GM18508 (cell line): ENCODE results near the gene CALML3.

ENCODE experiments used
- ATAC-seq: cut with Tn5 transposase; IDR thresholded peaks from one replicate; pipeline ENCODE4 v1.9.1; 2021; ENCODE audit warnings: moderate number of reproducible peaks; ENCODE audit not compliant: insufficient read depth, unreplicated experiment

Gene CALML3

DNA sequence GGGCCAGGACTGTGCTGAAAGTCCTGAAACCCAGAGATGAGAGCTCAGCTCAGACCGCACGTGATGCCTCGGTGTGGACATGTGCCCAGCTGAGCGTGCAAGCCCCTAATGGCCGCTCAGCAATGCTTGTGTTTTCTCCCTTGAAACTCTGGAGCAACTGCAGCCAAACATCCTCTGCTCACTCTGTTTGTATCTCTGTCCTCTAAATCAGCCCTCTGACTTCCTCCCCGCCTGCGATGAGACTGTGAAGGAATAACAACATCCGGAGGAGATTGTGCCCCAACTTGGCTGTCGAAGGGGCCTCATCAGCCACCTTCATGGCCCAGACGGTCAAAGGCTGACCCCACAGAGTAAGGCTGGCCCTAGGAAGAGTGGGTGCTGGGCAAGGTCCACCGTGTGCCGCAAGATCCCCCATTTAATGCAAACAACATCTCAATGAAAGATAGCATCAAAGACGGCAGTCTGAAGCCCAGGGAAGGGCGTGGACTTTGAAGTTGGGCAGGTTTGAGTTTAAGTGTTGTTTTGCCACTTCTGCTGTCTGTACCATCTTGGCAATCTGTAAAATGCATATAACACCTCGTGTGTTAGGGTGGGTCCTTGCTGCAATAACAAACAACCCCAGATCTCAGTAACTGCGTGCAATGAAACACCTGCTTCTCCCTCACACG, 39.9 kb downstream of the CALML3 start:
- ATAC-seq, result no peak

DNA sequence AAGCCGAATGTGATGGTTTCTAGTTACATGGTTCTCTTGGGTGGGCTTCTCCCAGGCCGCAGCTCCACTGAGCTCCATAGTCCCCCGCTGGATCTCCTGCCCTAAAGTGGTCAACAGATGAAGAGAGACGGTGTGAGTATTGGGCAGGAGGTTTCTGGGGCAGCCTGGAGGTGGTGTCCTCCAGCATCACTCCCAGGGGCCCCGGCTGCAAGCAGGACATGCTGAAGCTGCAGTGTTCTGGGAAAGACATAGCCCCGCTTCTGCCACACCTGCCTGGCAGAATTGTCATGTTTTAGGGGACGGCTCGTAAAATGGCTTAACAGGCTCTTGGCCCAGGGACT, 40.4 kb downstream of the CALML3 start:
- no peak for ATAC-seq

DNA sequence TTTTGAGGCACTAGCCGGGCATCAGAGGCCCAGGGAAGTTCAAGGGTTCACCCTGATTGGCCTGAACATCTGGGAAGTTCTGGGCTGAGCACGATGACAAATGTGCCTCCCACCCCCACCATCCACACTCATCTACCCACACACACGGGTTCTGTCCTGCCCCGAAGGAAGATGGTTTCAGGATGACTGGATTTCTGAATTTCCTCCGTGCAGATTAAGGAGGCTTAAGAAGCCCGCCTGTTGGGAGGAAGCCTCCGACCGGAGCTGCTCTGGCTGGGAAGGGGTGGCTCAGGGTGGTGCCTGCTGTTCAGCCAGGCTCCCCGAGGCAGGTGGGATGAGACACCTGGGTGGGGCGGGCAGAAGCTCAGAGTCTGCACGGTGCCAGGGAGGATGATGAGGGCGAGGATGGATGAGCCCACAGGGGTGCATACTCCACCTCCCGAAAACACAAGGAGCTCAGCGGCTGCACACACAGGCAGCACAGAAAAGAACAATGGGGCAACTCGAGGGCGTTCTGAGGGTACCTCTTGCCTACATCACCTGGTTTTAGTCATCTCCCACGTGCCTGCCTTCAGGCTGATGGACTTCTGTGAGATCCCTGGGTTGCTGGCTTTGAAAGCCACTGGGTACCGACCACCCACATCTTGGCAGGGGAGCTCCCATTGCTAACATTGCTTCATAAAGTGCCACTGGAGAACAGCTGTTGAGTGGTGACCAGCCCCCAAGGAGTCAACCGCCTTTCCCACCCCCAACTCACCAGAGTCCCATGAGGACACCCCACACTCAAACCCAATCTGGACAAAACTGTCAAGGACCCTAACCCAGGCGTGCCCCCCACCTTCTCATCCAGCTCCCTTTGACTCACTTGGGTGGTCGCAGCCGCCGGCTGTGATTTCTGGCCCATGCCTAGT, 41.2 kb downstream of the CALML3 start:
- ATAC-seq, result no peak

DNA sequence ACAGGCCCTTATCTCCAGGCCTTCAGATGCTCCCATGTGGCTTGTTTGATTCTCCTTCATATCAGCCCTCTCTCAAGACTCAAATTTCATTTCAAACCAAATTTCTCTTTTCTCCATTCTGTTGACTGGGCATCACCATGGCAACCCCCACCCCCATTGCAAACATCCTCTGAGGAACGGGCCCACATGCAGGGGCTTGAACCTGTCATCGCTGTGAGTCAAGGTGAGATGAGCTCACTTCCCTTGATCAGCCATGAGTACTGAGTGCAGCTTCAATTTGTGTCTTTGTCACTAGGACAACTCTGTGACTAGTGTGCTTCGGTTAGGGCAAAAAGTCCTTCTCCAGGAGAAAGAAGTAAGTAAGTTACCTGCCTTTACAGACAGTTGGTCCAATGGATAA, 41.9 kb downstream of the CALML3 start:
- ATAC-seq, result no peak

DNA sequence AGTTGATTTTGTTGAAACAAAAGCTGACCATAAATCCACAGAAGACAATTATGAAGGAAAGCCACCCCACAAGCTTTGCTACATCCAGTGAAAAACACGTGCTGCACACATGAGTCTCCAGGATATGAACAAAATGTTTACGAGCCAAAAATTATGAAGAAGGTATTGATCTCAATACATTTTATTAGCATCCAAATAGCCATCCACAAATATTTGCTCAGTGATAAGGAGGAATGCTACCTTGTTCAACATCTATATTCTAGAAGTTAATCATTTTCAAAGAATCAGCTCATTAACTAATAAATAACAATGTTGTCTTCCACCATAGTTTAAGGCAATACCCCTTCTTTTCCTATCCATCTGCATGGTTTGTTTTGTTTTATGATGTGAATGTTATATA, 42.7 kb downstream of the CALML3 start:
- no peak for ATAC-seq

DNA sequence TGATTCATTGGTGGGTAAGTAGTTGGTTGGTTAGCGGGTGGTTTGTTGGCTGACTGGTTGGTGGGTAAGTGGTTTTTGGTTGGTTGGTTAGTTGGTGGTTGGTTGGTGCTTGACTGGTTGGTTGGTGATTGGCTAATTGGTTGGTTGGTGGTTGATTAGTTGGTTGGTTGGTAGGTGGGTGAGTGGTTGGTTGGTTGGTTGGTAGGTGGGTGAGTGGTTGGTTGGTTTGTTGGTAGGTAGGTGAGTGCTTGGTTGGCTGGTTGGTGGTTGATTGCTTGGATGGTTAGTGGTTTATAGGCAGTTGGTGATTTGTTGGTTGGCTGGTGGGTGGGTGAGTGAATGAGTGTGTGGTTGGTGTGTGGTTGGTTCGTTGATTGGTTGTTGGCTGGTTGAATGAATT, 44.2 kb downstream of the CALML3 start:
- no peak for ATAC-seq

DNA sequence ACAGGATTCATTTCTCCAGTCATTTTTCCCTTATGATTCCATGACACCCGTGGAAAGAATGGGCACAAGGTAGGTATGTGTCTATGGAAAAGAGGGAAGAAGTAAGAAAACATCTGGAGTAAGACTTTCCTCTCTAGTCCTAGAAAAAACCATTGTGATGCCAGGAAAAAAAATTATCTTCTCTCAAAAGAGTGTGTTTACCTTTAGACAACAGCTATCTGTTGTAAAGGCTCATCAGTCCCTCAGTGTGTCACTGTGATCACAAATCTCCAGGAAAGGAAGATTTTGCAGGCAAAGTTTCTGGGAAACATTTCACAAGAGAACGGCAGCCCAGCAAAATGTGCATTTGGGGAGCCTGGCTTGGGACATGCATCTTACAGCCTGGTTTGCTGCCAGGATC, 44.8 kb downstream of the CALML3 start:
- no peak for ATAC-seq

DNA sequence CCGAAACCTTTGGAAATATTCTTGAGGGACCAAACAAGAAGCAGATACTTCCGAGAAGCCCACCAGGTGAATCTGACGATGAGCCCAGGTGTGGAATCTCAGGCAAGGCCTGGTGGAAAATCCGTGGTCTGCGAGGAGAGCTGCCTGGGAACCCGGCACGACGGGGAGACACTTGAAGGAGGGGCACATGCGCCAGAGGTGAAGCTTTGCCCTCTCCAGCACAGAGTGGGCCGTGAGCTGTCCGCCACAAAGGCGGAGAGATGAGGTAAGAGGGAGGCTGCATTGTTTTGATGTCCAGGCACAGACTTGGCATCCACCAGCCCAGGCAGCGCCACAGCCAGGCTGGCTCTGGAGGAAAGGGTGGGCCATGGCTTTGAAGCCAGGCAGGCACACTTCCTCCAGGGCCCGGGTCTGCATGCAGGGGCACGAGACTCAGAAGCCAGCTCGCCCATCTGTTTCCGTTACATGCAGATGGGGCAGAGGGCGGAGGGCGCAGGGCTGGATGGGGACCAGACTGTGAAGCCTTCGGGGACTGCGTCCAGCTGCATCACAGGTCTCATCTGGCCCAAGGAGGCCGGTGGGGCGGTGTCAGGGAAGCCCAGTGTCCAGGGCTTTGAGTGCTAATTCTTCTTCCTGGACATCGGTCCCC, 45.4 kb downstream of the CALML3 start:
- ATAC-seq, result no peak

DNA sequence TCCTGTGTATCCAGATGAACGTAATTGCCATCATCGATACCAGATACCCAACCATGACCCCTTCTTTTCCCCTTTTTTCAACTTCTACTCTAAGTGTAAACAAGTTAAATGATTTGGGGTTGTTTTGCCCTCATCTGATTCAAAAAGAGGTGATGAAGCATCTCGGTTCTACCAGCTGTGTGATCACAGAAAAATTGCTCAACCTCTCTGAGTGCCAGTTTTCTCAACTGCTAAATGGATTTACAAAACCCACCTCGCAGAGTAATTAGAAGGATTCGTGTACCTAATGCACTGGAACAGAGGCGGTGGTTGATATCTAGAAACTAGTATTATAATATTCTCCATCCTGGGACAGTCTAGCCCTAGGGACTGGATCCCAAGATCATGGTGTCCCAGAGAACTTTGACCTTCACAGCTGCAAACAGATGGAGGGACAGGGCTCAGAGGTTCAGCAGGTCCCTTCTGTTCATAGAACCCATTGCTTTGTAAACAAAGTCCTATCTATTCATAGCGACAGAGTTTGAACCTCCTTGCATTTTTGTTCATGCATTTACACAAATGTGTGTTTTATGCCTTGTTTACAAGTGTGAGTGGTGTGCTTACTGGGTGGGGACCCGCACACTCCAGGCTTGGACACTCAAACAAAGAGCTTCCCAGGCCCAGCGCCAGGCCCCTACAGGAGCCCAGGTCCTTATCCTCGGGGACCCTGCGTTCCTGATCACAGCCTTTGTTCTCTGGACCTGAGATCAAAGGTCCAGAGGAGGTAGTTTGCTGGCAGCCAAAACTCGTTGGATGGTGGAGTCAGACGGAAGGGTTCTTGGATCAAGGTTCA, 46.4 kb downstream of the CALML3 start:
- no peak for ATAC-seq

DNA sequence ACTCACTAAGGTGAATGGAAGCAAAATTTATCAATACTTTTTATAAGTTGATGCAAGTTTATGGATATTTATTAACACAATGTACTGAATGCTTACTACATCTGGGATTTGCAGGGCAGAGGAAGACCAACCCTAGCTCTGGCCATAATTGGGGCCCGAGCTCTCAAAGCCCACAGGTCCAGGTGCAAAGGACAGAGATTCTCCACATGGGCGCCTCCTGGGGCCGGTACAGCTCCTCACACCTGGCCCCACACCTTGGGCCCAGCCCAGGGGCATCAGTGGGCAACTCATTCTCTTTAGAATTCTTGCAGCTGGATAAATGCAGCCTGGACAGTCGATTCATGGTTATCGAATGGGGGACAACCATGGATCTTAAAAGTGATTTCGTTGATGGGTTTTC, 47.1 kb downstream of the CALML3 start:
- ATAC-seq, result no peak

DNA sequence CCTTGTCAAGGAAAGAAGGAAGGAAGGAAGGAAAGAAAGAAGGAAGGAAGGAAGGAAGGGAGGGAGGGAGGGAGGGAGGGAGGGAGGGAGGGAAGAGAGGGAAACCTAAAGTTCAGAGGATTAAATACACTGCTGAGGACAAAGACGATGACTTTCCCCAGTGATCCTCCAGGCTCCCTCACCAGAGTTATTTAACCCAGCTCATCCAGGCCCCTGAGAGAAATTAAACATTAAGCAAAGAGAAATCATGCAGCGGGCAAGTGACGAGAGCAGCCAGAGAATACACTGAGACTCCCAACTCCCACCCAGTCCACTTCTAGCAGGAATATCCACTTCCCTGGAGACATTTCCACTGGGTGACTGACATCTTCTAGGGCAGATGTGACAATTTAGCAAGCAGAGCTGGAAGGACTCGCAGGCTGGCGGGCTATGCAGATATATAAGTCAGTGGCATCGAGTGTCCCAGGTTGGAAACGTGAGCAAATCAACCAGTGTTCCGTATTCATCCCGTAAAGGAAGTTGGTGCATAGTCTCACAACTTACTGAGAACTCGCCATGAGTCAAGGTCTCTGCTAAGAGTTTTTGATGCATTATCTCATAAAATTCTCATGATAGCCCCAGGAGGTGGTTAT, 48.7 kb downstream of the CALML3 start:
- ATAC-seq, result no peak

DNA sequence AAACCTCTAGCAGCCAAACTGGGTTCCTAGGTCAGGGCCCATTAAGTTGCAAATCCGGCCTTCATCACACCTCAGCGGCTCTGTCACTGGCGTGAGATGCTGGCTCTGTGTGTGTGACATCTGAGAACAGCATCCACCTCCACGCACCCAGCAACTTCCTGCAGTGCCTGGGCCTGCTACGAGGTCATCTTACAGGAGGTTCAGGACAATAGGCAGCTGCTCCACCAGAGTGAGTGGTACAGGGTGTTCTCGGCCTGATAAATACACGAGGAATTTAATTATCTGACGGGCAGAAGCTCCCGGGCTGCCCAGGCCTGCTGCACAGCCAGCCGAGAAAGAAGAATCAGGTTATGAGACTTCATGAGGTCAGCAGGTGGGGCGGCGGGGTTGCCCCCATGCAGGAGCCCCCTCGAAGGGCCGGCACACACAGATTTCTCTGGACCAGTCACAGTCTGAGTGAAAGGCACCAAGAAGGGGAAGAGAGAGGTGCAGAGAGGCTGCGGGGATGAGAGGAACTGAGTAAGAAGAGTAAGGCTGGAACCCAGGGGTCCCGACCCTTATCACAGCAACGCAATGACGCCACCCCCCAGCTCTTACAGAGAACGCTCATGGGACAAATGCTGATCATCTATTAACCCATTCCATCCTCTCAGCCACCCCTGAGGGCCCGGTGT, 49.3 kb downstream of the CALML3 start:
- no peak for ATAC-seq

DNA sequence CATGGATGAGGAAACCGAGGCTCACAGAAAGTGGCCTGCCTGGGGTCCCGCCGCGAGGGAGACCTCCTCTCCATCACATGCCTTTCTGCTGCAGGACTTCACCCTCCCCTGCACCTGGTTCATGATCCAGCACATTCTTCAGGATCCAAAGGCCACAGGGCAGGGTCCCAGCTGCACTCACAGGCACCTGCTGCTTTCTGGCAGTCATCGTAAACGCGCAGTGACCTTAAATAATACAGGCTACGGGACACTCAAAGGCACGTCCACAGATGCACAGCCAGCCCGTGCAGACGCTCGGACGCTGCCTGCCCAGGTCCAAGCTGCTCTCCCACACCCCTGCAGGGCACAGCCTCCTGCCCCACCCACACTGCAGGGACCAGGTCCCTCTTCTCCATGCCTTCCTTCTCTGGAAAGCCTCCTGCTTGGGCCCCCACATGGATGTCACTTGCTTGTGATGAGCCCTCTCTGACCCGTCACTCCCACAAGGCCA, 49.9 kb downstream of the CALML3 start:
- no peak for ATAC-seq

DNA sequence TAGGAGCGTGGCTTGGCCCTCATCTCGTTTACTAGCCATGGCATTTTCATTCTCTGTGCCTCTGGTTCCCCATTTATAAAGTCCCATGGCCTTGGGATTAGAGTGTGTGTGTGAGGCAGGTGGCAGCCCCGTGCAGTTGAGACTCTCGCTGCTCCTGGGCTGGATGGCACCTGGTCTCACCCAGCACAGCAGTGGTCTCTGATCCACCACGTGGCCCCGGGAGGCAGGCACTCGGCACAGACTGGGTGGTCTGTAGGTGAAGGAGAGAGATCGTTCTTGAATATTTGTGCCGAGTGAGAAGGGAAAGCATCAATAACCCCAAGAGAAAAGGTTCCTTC, 50.4 kb downstream of the CALML3 start:
- ATAC-seq, result no peak

DNA sequence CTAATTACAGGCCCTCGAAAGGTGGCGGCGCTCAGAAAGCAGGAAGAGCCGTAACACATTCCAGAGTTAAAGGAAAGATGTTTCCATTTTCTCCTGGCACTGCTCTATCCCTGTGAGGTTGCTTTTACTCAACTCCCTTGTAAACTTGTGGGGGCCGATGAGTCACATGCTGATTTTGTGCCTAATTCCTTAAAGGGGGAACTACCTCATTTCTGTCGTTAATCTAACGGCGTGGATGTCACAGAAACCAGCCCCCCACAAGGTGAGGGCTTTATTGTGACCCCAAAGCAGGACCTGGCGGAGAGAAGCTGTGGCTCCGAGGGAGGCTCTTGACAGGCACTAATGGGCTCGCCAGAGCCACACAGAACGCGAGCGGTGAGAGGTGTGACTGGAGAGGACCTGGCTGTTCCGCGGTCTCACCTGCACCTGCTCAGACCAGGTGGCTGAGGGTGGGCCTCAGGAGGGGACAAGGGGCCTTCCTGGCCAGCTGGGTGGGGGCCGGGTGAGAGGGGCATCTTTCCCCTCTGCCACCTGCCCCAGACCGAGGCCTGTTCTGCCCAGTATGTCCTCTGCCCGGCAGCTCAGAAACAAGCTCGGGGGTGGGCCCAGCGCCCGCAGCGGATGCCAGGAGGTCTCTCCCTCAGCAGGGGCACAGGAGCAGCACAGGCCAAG, 50.9 kb downstream of the CALML3 start:
- ATAC-seq, result no peak

DNA sequence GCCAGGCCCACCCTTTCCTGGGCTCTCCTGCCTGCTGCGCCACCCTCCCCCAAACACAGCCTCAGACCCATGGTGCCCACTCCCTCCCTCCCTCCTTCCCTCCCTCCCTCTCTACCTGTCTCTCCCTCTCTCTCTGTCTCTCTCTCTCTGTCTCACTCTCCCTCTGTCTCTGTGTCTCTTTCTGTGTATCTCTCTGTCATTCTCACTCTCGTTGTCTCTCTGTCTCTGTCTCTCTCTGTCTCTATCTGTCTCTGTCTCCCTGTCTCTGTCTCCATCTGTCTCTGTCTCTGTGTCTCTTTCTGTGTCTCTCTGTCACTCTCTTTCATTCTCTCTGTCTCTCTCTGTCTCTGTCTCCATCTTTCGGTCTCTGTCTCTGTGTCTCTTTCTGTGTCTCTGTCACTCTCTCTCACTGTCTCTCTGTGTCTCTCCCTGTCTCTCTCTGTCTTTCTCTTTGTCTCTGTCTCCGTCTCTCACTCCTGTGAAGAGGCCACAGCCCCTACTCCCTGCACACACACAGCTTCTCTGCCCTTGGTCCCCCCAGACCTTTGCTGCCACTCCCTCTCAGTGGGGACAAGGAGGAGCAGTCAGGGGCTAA, 51.5 kb downstream of the CALML3 start:
- no peak for ATAC-seq
